HEK293T (cell line): ENCODE measurements around the gene LARGE1.

Experiments used
- BHLHE40 ChIP-seq: fragments of 450-650 bp; IDR thresholded peaks from 2 replicates; pipeline ENCODE4 v1.6.1; 2016; ENCODE audit warnings: mild to moderate bottlenecking, moderate library complexity, borderline replicate concordance
- CTBP1 ChIP-seq: fragments of 450-650 bp; IDR thresholded peaks from 2 replicates; pipeline ENCODE4 v1.6.1; 2016; ENCODE audit warnings: borderline replicate concordance
- ELF4 ChIP-seq: fragments of 450-650 bp; IDR thresholded peaks from 2 replicates; pipeline ENCODE4 v1.6.1; 2017; ENCODE audit warnings: antibody characterized with exemption
- FOXA1 ChIP-seq: fragments of 450-650 bp; IDR thresholded peaks from 2 replicates; pipeline ENCODE4 v1.6.1; 2016; ENCODE audit warnings: mild to moderate bottlenecking
- FOXK2 ChIP-seq: fragments of 450-650 bp; IDR thresholded peaks from 2 replicates; pipeline ENCODE4 v1.6.1; 2016; ENCODE audit warnings: mild to moderate bottlenecking
- FOXM1 ChIP-seq: fragments of 450-650 bp; IDR thresholded peaks from 2 replicates; pipeline ENCODE4 v1.6.1; 2017; ENCODE audit warnings: mild to moderate bottlenecking, borderline replicate concordance
- HDGF ChIP-seq: fragments of 450-650 bp; IDR thresholded peaks from 2 replicates; pipeline ENCODE4 v1.6.1; 2017; ENCODE audit warnings: antibody characterized with exemption, borderline replicate concordance
- L3MBTL2 ChIP-seq: fragments of 450-650 bp; conservative IDR thresholded peaks from 2 replicates; pipeline ENCODE4 v1.6.1; 2016; ENCODE audit warnings: mild to moderate bottlenecking
- LEF1 ChIP-seq: fragments of 450-650 bp; IDR thresholded peaks from 2 replicates; pipeline ENCODE4 v1.6.1; 2017; ENCODE audit warnings: mild to moderate bottlenecking, borderline replicate concordance
- SP1 ChIP-seq: fragments of 450-650 bp; IDR thresholded peaks from 2 replicates; pipeline ENCODE4 v1.6.1; 2017
- SUZ12 ChIP-seq: fragments of 450-650 bp; IDR thresholded peaks from 2 replicates; pipeline ENCODE4 v1.6.1; 2016; ENCODE audit warnings: mild to moderate bottlenecking
- TARDBP ChIP-seq: fragments of 450-650 bp; IDR thresholded peaks from 2 replicates; pipeline ENCODE4 v1.6.1; 2016
- ZNF384 ChIP-seq: fragments of 450-650 bp; IDR thresholded peaks from 2 replicates; pipeline ENCODE4 v1.6.1; 2016
- TF ChIP-seq, protein P1 (sequence below): fragments of 450-650 bp; IDR thresholded peaks from 2 replicates; pipeline ENCODE4 v1.6.1; 2016

DNA sequence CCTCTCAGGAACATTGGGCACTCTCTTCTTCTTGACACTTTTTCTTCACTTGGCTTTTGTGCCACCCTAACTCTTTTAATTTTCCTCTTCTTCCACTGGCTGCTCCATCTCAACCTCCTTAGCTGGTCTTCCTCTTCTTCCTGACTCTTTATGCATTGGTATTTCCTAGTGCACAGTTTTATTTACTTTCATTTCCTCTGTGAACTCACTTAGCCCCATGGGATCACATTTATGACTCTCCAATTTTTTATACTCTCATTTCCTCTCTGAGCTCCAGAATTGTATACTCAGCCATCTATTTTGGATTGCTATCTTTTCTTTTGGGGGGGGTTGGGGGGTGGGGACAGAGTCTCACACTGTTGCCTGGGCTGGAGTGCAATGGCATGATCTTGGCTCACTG lies 38.5 kb upstream of the LARGE1 start:
- TF ChIP-seq FOXM1 (no peak), SUZ12 (no peak), FOXK2 (no peak), BHLHE40 (no peak), ELF4 (no peak), HDGF (no peak), L3MBTL2 (no peak), FOXA1 (no peak), SP1 (no peak), LEF1 (no peak), CTBP1 (no peak), ZNF384 (no peak), TARDBP (no peak)
- TF ChIP-seq, protein P1, sequence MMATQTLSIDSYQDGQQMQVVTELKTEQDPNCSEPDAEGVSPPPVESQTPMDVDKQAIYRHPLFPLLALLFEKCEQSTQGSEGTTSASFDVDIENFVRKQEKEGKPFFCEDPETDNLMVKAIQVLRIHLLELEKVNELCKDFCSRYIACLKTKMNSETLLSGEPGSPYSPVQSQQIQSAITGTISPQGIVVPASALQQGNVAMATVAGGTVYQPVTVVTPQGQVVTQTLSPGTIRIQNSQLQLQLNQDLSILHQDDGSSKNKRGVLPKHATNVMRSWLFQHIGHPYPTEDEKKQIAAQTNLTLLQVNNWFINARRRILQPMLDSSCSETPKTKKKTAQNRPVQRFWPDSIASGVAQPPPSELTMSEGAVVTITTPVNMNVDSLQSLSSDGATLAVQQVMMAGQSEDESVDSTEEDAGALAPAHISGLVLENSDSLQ = no peak
